GM15510 (cell line): ENCODE results near the gene MARF1.

Experiments
- POLR2A ChIP-seq: IDR thresholded peaks from 3 replicates; pipeline ENCODE4 v1.6.1; 2011; ENCODE audit warnings: borderline replicate concordance; ENCODE audit not compliant: insufficient read length; ENCODE audit errors: extremely low read depth

Gene MARF1

DNA sequence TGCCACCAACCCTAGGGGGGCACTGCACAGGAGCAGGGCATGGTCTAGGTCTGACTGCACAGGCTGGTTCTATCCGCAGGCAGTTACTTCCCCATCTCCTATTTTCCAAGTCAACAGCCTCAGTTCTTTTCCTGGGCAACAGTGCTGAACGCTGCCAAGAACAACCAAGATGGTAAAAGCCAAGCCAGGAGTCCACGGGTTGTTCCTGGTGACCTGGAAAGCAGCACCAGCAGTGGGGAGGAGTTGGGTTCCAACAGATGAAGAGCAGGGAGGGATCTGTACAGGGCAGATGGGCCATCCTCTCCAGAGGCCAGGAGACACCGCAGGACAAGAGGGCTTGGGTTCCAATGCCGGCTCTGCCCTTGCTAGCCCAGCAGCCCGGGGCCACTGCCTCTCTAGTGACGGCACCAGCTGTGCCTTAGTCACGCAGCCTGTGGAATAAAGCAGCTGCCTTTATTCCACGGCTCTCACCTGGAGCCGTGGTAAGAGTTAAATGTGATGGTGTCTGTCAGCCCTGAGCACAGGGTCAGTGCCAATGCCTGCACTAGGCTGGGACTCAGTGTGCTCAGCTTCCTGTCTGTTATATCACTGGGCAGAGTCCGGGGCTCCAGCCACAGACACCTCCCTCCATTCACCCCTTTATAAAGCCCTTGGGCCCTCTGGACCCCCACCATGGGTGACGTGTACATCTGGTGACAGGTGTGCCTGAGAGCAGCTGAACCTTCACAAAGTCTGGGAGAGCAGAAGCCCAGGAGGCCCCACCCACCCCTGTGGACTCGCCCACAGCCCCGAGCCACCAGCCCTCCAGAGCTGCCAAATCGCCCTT, 44.9 kb downstream of the MARF1 start:
- no peak for TF ChIP-seq POLR2A

DNA sequence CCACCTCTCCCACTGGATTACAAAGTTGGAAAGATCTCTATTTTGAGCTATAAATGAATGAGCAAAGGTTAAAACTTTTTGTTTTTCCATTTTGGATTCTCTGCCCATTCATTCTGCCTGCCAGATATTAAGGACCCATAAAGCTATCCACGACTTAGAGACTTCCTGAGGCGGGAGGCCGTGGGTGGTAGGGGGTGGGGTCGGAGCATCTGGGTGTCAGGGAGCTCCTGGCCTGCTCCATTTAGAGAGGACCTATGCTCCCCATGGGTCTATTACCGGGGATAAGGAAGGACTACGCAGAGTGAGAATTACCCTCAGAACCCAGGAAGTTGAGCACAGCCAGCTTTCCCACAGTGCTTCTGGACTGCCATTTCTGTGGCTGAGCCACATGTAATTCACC, 45.8 kb downstream of the MARF1 start:
- TF ChIP-seq POLR2A = no peak

DNA sequence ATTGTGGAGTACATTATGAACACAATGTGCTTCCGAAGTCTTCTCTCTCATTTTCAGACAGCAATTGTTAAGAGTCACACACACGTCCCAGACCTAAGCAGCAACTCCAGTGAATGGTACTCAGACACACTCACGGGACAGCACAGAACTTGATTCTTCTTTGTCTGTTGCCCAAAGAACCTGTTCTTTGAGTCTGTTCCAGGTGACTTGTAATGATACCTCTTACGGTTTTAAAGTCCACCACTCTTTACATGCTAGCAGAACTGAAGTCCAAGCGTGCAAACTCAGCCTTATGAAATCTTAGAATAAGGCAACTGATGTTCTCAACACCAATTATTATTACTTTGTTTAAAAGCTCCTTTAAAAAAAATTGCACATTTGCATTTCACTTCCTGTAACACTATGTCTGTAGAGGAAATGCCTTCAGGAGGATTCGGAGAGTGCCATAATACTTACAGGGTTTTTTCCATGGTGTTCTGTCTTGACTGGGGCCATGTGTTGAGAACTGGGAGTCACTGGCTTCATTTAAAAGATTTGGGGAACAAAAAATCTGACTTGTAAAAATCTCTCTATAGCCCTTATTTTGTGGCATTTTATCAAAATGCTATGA, 48.1 kb downstream of the MARF1 start:
- TF ChIP-seq POLR2A = no peak

DNA sequence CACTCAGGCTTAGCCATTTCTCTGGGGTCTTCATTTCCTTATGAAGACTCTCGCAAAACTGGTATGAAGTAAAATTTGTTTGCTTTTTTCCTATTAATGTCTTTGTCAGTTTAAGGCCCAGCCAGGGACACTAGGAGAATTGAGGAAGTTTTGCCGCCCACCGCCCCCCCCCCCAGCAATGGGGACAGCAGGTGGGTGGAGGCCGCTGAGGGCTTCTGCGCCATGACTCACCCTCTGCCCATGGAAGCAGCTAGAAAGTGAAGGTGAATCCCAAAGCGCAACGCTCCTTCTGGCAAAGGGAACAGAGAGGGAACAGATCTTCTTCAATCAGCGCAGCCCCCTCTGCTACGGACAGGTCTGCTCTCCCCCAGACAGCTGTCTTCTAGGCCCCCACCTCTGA, 49.7 kb downstream of the MARF1 start:
- no peak for TF ChIP-seq POLR2A

DNA sequence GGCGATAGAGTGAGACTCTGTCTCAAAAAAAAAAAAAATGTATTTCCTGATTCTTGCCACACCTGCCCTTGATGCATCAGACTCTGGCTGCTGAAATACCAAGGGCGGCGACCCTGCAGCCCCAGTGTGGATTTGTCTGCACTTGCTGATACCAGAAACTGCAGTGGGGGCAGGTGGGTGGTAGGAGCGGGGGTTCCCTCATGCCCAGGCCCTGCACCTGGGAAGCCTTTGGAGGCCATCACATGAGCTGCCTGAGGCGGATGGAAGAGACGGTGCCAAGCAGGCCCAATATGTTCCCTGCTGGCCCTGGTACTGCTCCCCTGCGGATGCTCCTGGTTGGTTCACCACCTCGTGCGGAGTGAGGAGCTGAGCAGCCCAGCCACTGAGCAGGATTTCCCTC, 50.6 kb downstream of the MARF1 start:
- TF ChIP-seq POLR2A = no peak

DNA sequence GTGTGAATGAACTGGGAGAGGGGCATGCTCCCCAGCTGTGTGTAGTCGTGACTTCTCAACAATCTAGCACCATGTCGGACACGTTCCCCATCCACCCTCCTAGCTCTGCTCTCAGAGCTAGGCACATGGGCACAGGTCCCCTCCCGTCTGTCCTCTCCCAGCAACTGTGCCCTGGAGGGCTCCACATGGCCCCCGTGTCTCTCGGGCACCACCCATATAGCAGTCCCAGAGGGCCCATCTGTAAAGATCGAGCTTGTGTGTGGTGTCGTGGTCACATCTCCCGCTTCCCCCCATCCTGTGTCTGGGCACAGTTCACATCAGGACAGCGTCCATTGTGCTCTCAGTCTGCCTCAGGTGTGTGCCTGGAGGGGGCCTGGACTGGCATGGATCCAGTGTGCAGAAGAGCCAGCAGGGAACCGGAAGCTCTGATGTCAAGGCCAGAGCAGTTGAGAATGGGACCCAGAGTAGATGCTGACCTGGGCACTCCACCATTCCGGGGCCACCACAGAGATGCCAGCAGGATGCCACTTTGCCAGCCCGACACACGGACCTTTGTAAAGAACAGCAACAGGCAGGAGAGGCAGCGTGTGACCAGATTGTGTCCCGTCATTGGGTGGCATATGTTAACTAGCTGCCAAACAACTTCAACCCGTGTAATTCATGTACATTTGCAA, 55.7 kb downstream of the MARF1 start:
- TF ChIP-seq POLR2A = no peak

DNA sequence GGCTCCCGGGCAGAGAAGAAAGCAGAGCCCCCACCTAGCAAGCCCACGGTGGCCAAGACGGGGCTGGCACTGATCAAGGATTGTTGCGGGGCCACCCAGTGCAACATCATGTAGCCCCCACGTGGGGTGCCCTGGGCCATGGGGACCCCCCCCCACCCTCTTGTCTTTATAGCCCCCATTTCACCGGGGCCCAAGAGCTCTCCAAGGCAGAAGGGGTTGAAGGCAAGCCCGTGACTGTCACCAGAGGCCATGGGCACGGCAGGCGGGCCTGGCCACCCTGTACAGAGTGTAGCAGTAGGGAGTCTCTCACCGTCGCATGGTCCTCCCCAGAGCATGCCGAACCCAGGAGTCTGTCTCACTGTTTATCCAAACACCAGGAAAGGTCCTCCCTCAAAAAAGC, 56.2 kb downstream of the MARF1 start:
- TF ChIP-seq POLR2A = no peak

DNA sequence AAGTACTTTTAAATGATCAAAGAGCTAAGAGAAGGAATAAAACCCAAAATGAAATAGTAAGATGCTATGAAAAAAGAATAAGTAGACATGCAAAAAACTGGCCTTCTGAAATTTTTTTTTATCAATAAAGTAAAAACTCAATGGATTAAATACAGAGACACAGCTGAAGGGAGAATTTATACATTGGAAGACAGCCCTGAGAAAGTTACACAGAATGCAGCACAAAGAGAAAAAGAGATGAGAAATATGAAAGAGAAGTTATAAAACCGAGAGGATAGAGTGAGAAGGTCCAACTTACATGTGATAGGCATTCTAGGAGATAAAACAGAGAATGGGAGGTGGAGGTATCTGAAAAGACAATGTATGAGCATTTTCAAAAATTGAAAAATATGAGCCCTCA, 57.0 kb downstream of the MARF1 start:
- TF ChIP-seq POLR2A = no peak

DNA sequence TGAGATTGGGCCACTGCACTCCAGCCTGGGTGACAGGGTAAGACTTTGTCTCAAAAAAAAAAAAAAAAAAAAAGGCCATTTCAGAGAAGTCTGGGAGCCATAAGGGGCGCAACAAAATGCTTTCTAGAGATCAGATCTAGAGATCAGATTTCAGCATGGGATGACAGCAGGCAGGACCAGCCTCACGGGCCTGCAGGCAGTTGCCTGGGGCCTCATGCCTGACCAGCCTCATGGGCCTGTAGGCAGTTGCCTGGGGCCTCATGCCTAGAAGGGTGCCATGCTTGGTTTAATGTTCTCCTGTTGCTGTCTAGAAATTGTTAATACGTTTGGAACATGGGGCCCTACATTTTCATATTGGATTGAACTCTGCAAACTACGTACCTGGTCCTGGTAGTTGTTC, 59.4 kb downstream of the MARF1 start:
- no peak for TF ChIP-seq POLR2A

DNA sequence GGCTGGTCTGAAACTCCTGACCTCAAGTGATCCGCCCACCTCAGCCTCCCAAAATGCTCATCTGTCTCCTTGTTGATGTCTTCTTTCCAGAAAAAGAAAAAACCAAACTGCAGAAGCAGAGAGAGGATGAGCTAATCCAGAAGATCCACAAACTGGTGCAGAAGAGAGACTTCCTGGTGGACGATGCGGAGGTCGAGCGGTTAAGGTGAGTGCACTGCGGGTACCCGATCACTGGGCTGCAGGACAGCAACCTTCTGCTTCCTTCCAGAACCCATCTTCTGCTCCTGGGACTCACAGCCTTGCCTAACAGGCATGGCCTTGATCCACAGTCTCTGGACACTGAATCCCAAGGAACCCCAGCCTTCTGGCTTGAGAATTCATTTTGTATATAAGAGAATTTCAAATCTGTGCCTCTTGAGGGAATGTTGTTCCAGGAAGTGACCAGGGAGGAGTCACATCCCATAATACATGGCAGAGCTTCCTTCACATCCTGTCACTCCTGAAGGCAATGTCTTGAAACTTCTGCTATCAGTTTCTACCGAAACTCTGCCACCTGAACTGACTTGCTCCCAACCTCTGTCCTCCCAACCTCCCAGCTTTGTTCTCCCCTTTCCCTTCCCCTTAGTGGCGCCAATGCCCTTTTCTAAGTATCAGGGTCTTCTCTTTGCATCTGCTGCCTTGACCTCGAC, 61.7 kb downstream of the MARF1 start:
- TF ChIP-seq POLR2A = no peak

DNA sequence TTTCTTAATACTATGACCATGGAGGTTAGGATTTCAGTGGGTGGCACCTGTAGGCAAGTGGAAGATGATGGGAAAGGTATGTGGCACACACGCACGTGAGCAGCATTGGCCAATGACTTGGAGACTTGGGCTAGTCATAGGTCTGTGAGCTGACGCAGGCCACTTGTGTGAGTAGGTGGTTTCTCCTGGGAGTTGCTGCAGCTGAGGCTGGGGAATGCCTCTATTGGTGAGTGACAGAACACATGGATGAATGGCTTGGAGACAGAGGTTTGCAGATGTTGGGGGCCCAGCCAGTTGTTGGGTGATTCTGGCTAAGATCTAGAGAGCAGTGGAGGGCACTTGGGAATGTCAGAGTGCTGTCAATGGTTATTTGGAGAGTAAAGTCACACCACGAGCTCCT, 64.1 kb downstream of the MARF1 start:
- TF ChIP-seq POLR2A = no peak

DNA sequence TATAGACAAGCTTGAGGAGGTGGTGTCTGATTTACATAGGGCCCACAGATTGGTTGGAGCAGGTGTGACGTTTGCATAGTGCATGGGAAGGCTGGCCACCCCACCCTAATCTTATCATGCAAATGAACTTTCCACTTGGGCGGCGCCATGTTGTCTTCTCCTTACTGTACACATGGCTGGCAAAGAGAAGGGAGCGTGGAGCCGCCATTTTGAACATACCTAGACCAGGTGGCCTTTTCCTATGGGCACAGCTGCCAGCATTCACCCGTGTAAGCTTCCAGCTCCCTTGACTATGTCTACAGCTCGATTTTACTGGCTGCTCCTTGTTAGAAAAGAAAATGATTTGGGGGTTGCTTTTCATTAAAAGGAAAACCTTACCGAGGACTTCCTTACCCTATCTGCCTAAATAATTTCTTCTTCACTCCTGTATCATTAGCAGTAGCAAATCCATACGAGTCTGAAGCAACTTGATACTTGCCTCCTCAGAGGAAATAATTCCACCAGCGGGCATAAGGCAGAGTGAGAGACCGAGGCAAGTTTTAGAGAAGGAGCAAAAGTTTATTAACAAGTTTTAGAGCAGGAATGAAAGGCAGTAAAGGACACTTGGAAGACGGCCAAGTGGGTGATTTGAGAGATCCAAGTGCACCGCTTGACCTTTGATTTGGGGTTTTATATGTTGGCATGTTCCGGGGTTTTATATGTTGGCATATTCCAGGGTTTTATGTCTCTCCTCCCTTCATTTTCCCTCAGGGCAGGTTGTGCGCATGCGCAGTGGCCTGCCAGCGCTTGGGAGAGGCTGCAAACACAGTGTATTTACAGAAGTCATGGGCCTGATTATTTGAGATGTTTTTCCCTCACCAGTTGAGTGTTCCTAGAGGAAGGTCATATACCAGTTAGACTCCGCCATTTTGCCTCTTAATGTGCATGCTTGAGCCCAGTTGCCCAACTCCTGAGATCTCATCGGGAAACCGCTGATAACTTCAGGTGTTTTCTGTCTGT, 65.7 kb downstream of the MARF1 start:
- TF ChIP-seq POLR2A = no peak

DNA sequence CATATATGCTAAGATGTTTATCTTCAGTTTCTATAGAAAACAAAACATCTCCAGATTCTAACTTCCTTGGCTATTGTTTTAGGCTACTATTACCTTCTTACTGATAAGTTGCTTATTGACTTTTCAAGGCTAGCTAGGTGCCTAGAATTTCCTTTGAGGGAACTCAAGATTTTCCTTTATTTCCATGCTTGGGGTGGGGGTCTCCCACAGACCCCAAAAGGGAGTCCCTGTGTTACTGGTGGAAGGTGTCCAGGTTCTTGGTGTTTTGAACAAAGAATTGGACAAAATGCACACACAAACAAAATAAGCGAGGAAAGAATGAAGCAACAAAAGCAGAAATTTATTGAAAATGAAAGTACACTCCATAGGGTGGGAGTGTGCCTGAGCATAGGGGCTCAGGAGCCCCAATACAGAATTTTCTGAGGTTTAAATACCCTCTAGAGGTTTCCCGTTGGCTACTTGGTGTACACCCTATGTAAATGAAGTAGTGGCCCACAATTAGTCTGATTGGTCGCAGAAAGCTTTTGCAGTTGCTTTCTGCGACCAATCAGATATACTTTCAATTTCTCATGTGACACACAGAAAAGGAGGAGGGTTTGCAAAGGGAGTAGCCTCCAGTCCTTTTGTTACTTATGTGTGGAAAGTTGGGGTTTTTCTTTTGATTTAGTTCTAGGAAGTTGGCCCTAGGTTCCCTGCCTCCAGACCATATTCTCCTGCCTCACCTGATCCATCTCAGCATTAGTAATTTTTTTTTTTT, 67.5 kb downstream of the MARF1 start:
- no peak for TF ChIP-seq POLR2A
